H1 (cell line): Measurements from ENCODE around the gene ZXDC. TPM values are rescaled to one million over a fixed set of nuclear protein-coding genes. Genes with fewer than 3 reads are reported as not detected.

Source experiments
- ASH2L ChIP-seq: fragments of 200-600, 300-600 bp; sonication (generic); IDR thresholded peaks from one replicate; pipeline ENCODE4 v1.7.1; 2017; ENCODE audit warnings: low read length
- CEBPB ChIP-seq: IDR thresholded peaks from 2 replicates; pipeline ENCODE4 v1.6.1; 2012; ENCODE audit warnings: low read depth, low read length
- CREB1 ChIP-seq: IDR thresholded peaks from 2 replicates; pipeline ENCODE4 v1.6.1; 2012; ENCODE audit warnings: inconsistent platforms
- GTF2F1 ChIP-seq: IDR thresholded peaks from 2 replicates; pipeline ENCODE4 v1.6.1; 2012; ENCODE audit warnings: low read depth, low read length, improper control_type of control experiment, borderline replicate concordance
- JUND ChIP-seq: IDR thresholded peaks from 2 replicates; pipeline ENCODE4 v1.6.1; 2011; ENCODE audit warnings: mild to moderate bottlenecking, improper control_type of control experiment, low read length
- RFX5 ChIP-seq: IDR thresholded peaks from 2 replicates; pipeline ENCODE4 v1.6.1; 2011; ENCODE audit warnings: low read depth, low read length, improper control_type of control experiment, borderline replicate concordance
- RXRA ChIP-seq: IDR thresholded peaks from 2 replicates; pipeline ENCODE4 v1.6.1; 2011; ENCODE audit warnings: low read depth, mild to moderate bottlenecking, low read length, moderate library complexity; ENCODE audit not compliant: insufficient read depth
- polyA plus RNA-seq, 7 experiments: library from polyadenylated mRNA; depleted of rRNA in 3 of 7; stranded (reverse) in 5 of 7; unstranded in 2 of 7; fragments of >200 nt in 5 of 7; fragments of 200-250 nt in 2 of 7; gene quantifications; 1 replicate in 5 of 7; 2 replicates in 1 of 7; 4 replicates in 1 of 7; pipeline versions ENCODE4 v1.2.1 to v1.2.3, GENCODE V29; 2011 to 2013; ENCODE audit warnings: missing spikeins in 2 of 7, mixed read lengths in 2 of 7
- total RNA-seq: library from RNA; stranded (reverse); fragmentation: NEBNext Ultra II Directional; extraction: Animal tissue kit (Norgen Biotek cat#: 25700); gene quantifications from 2 replicates; pipeline ENCODE4 v1.2.1, GENCODE V29; 2021
- TF ChIP-seq, protein P1 (sequence below): IDR thresholded peaks from 2 replicates; pipeline ENCODE4 v1.6.1; 2012; ENCODE audit warnings: inconsistent platforms

The ZXDC gene
- total and polyA plus RNA-seq, 2 of the 8 experiments (the other 6 are each of a cell fraction or from before 2014, with no cell fraction given): 12.7 to 24.3 TPM

DNA sequence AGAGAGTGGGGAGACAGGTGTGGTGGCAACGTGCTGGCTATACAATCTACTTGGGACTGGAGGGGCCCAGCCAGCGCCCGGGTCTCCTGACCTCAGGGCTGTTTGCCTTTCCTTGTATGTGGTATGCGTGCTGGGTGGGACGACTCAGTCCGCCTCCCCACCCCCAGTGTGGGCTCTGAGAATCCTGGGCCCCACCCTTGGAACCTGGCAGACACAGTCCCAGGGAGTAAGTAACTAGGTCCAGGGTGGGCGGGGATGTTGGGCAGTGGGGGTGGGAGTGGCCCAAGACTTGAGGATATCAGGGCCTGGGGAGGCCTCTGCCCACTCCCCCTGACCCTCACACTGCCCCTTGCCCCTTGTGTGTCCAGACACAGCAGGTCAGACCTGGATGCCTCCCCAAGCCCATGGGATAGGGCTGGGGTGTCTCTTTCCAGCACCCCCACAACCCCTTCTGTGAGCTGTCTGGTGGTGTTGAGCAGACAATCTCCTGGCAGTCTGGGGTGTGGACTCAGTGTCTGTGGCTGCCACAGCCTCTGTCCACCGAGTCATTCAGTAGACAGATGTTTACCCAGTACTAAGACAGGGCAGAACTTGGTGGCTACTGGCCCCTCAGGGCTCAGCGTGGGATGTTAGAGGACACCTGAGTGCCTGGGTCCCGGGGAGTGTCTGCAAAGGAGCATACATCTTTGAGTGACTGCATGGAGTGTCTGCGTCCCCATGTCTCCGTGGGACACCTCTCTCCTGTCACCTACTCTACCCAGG, 49.6 kb upstream of the ZXDC start (continued):
- TF ChIP-seq, protein P1, sequence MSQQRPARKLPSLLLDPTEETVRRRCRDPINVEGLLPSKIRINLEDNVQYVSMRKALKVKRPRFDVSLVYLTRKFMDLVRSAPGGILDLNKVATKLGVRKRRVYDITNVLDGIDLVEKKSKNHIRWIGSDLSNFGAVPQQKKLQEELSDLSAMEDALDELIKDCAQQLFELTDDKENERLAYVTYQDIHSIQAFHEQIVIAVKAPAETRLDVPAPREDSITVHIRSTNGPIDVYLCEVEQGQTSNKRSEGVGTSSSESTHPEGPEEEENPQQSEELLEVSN: no peak
- no peak for TF ChIP-seq RXRA
- no peak for TF ChIP-seq CREB1
- no peak for TF ChIP-seq ASH2L
- TF ChIP-seq RFX5: no peak
- no peak for TF ChIP-seq GTF2F1
- no peak for TF ChIP-seq JUND
- TF ChIP-seq CEBPB: no peak
